Panc1 (cell line): ENCODE results near the gene NKAIN4. TPM values are rescaled to one million over a fixed set of nuclear protein-coding genes. Genes with fewer than 3 reads are reported as not detected.

Source experiments
- ATAC-seq: fragments of 200-7000 bp; cut with Tn5 transposase; 2 replicates; pipeline ENCODE4 v1.9.1; 2020; ENCODE audit warnings: mild to moderate bottlenecking, moderate library complexity
- BruUV-seq: library from RNA; stranded (reverse); fragments of 400-500 nt; replicated peaks from 2 replicates; lab custom pipeline; 2021; lab: Mats Ljungman, UMichigan
- CTCF ChIA-PET: fragments of 300-600 bp; sonication (Branson Sonifier 250); formaldehyde crosslinking; loops from one replicate; lab custom pipeline; 2022; ENCODE audit warnings: antibody characterized with exemption; lab: Charles Lee
- POLR2A ChIA-PET: fragments of 300-600 bp; sonication (Branson Sonifier 250); formaldehyde crosslinking; loops from one replicate; lab custom pipeline; 2022; ENCODE audit warnings: antibody characterized with exemption; lab: Charles Lee
- DNase-seq: peaks from one replicate; pipeline ENCODE4 v3.0.0-alpha.2; 2010; ENCODE audit warnings: low read depth, low spot score
- H3K27ac ChIP-seq: 2 replicates; pipeline ENCODE4 v1.5.1; 2011; ENCODE audit warnings: mild to moderate bottlenecking, low read length, inconsistent platforms
- H3K27me3 ChIP-seq: fragments of 200-500 bp; sonication (Bioruptor generic); 2 replicates; pipeline ENCODE4 v1.6.0; 2014; ENCODE audit warnings: low read length, inconsistent platforms; ENCODE audit not compliant: control insufficient read depth, insufficient read depth
- H3K36me3 ChIP-seq: fragments of 200-500 bp; sonication (Bioruptor generic); 2 replicates; pipeline ENCODE4 v1.5.1; 2014; ENCODE audit warnings: inconsistent platforms, mild to moderate bottlenecking, low read length, moderate library complexity; ENCODE audit not compliant: control insufficient read depth, insufficient read depth
- H3K4me1 ChIP-seq: 2 replicates; pipeline ENCODE4 v1.5.1; 2011; ENCODE audit warnings: inconsistent platforms, mild to moderate bottlenecking, low read length, moderate library complexity; ENCODE audit not compliant: control insufficient read depth, insufficient read depth
- H3K4me3 ChIP-seq, 2 experiments: 2 replicates each; pipeline ENCODE4 v1.5.1; 2011 to 2012; ENCODE audit warnings: low read depth in 2 of 2, low read length in 2 of 2, mild to moderate bottlenecking in 2 of 2, inconsistent platforms in 1 of 2, moderate library complexity in 1 of 2
- H3K9me3 ChIP-seq: fragments of 200-500 bp; sonication (Bioruptor generic); 2 replicates; pipeline ENCODE4 v1.5.1; 2014; ENCODE audit warnings: low read depth, mild to moderate bottlenecking, inconsistent platforms, low read length, moderate library complexity; ENCODE audit not compliant: control insufficient read depth, insufficient read depth
- POLR2AphosphoS5 ChIP-seq: IDR thresholded peaks from 2 replicates; pipeline ENCODE4 v1.6.1; 2012; ENCODE audit warnings: mild to moderate bottlenecking, low read depth, low read length, moderate library complexity
- SIN3A ChIP-seq: IDR thresholded peaks from 2 replicates; pipeline ENCODE4 v1.6.1; 2012; ENCODE audit warnings: low read depth, mild to moderate bottlenecking, low read length, moderate library complexity, borderline replicate concordance; ENCODE audit not compliant: insufficient read depth
- TCF7L2 ChIP-seq: IDR thresholded peaks from 2 replicates; pipeline ENCODE4 v1.6.1; 2011; ENCODE audit warnings: mild to moderate bottlenecking, low read depth, low read length, inconsistent platforms
- in situ Hi-C: cut with HindIII; loops from 2 replicates; pipeline ENCODE4 v1.10.0; 2016; ENCODE audit warnings: low sequenced_read_pairs, low pct_unique_long_range_greater_than_20kb
- intact Hi-C: fragments of 100-400 bp; cut with micrococcal nuclease; formaldehyde crosslinking; loops from one replicate; pipeline ENCODE4 v1.10.0; 2022; ENCODE audit not compliant: unreplicated experiment
- total RNA-seq: library from RNA; stranded (reverse); gene quantifications from one replicate; pipeline ENCODE4 v1.2.1, GENCODE V29; 2021; ENCODE audit not compliant: unreplicated experiment
- TF ChIP-seq, protein P1 (sequence below), 2 experiments: IDR thresholded peaks; 2 replicates each; pipeline ENCODE4 v1.6.1; 2011 to 2012; ENCODE audit warnings: low read depth in 2 of 2, control low read depth in 1 of 2, low read length in 1 of 2, mild to moderate bottlenecking in 1 of 2, moderate library complexity in 1 of 2; ENCODE audit not compliant: insufficient read depth in 1 of 2
- TF ChIP-seq, protein P2 (sequence below): fragments of 450-650 bp; IDR thresholded peaks from 2 replicates; pipeline ENCODE4 v1.5.1; 2017; ENCODE audit warnings: mild to moderate bottlenecking

NKAIN4 gene
- total RNA-seq, 1 experiment from 2014 or later, result 5.5 TPM

DNA sequence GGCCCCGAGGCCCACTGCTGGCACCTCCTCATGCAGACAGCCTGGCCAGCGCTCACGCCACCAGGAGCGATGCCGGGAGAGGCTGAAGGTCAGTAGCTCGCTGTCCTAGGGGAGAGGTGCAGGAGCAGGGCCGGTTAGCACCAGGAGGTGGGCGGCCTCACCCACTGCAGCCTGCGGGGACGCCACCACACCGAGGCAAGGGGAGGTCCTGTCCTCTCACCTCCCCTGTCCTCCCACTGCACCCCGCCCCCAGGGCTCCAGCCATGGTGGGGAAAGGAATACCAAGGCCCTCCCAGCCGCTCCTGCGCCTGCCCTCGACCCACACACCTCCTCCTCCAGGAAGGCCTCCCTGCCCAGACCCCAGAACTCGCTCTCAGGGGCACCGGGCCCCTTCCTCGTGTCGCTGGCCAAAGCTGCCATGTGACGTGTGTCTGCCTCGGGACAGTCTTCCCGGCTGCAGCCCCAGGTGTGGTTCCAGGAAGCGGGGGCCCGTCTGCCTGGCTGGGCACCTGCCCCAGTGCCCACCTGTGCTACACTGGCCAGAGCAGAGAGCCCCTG, 6.5 kb downstream of the NKAIN4 start:
- ChIA-PET CTCF (interaction anchor here (0.5 to 2.2 kb wide), 2 partner anchors 24 to 29 kb away, joined by 5 to 8 read pairs; no protein-coding TSS in a partner anchor), POLR2A (no interaction called here)
- TF ChIP-seq, protein P1, sequence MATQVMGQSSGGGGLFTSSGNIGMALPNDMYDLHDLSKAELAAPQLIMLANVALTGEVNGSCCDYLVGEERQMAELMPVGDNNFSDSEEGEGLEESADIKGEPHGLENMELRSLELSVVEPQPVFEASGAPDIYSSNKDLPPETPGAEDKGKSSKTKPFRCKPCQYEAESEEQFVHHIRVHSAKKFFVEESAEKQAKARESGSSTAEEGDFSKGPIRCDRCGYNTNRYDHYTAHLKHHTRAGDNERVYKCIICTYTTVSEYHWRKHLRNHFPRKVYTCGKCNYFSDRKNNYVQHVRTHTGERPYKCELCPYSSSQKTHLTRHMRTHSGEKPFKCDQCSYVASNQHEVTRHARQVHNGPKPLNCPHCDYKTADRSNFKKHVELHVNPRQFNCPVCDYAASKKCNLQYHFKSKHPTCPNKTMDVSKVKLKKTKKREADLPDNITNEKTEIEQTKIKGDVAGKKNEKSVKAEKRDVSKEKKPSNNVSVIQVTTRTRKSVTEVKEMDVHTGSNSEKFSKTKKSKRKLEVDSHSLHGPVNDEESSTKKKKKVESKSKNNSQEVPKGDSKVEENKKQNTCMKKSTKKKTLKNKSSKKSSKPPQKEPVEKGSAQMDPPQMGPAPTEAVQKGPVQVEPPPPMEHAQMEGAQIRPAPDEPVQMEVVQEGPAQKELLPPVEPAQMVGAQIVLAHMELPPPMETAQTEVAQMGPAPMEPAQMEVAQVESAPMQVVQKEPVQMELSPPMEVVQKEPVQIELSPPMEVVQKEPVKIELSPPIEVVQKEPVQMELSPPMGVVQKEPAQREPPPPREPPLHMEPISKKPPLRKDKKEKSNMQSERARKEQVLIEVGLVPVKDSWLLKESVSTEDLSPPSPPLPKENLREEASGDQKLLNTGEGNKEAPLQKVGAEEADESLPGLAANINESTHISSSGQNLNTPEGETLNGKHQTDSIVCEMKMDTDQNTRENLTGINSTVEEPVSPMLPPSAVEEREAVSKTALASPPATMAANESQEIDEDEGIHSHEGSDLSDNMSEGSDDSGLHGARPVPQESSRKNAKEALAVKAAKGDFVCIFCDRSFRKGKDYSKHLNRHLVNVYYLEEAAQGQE (IDR thresholded peaks at IDR 0.05; ENCODE audit: insufficient read depth in 1 of 2, low read depth in 2 of 2, low read length in 1 of 2), result no peak
- TF ChIP-seq, protein P2, sequence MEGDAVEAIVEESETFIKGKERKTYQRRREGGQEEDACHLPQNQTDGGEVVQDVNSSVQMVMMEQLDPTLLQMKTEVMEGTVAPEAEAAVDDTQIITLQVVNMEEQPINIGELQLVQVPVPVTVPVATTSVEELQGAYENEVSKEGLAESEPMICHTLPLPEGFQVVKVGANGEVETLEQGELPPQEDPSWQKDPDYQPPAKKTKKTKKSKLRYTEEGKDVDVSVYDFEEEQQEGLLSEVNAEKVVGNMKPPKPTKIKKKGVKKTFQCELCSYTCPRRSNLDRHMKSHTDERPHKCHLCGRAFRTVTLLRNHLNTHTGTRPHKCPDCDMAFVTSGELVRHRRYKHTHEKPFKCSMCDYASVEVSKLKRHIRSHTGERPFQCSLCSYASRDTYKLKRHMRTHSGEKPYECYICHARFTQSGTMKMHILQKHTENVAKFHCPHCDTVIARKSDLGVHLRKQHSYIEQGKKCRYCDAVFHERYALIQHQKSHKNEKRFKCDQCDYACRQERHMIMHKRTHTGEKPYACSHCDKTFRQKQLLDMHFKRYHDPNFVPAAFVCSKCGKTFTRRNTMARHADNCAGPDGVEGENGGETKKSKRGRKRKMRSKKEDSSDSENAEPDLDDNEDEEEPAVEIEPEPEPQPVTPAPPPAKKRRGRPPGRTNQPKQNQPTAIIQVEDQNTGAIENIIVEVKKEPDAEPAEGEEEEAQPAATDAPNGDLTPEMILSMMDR, result no peak
- no peak for TF ChIP-seq SIN3A
- no peak for TF ChIP-seq POLR2AphosphoS5
- TF ChIP-seq TCF7L2, result no peak
- no peaks in the 10 kb centered on the region for H3K36me3 ChIP-seq
- ATAC-seq (no peak), DNase-seq (no peak)
- intact Hi-C loops (no loop called here), in situ Hi-C loops (no loop called here)
- H3K27me3 ChIP-seq, result no peaks in the 10 kb centered on the region
- H3K27ac ChIP-seq, result no peak overlapping the region
- no peaks in the 10 kb centered on the region for H3K9me3 ChIP-seq
- H3K4me3 ChIP-seq, result no peak overlapping the region
- H3K4me1 ChIP-seq, result peaks cover 25% of the 10 kb centered on the region
- BruUV-seq, result no TSS peak

DNA sequence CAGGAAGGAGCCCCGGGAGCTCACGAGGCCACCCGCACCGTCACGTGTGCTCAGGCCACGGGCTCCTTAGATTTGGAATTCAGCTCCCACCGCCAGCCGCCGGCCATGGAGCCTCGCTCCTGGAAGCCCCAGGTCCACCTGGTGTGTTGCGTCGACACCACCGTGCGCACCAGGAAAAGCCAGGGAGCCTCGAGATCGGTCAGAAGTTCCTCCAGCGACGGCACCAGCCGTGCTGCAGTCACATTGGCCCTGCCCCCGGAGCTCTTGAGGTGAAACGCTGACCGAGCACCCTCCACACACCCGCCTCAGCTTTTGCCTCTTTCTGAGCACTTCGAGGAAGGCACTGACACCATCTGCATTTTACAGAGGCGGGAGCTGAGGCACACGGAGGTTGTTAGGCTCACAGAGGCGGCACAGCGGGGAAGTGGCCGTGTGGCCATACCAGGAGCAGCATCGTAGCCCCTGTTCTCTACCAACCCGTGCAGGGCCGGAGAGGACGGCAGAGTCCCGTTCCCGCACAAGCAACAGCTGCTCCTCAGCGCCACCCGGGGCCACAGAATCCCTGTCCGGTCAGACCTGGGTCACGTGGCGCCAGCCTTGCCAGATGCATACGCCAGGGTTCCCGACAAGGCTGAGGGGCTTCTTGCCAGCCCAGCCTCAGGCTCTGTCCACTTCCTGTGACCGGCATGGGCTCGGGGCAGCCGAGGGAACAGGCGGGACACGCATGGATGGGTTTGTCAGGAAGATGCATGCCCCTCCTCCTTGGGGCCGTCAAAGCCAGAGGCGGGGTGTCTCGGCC, 7.6 kb downstream of the NKAIN4 start:
- ChIA-PET POLR2A (no interaction called here), CTCF (interaction anchor here (1.1 kb wide), 2 partner anchors 12 to 22 kb away, joined by 3 to 4 read pairs; partner anchors contain the start of gene BIRC7)
- Histone ChIP-seq H3K9me3 (no peaks in the 10 kb centered on the region), H3K4me3 (no peak overlapping the region), H3K36me3 (no peaks in the 10 kb centered on the region), H3K4me1 (peaks cover 25% of the 10 kb centered on the region), H3K27me3 (no peaks in the 10 kb centered on the region), H3K27ac (no peak overlapping the region)
- no peak for ATAC-seq
- in situ Hi-C loops (no loop called here), intact Hi-C loops (no loop called here)
- TF ChIP-seq, protein P1 (IDR thresholded peaks at IDR 0.05; ENCODE audit: insufficient read depth in 1 of 2, low read depth in 2 of 2, low read length in 1 of 2), result no peak
- DNase-seq, result no peak
- no TSS peak for BruUV-seq
